B cell (primary cell): ENCODE data around the gene KLHL3.

Experiments used
- EZH2 ChIP-seq: IDR thresholded peaks from 2 replicates; pipeline ENCODE4 v1.6.1; 2012; ENCODE audit warnings: borderline replicate concordance, low read depth, mild to moderate bottlenecking, moderate library complexity, low read length; ENCODE audit not compliant: insufficient read depth, poor library complexity, severe bottlenecking
- TF ChIP-seq, protein P1 (sequence below): fragments of 200-600 bp; IDR thresholded peaks from one replicate; pipeline ENCODE4 v1.8.0; 2022; ENCODE audit warnings: antibody characterized with exemption, mild to moderate bottlenecking

GRCh38 chr5:137758715-137759306 is 22.9 kb upstream of the KLHL3 start:
- TF ChIP-seq, protein P1, sequence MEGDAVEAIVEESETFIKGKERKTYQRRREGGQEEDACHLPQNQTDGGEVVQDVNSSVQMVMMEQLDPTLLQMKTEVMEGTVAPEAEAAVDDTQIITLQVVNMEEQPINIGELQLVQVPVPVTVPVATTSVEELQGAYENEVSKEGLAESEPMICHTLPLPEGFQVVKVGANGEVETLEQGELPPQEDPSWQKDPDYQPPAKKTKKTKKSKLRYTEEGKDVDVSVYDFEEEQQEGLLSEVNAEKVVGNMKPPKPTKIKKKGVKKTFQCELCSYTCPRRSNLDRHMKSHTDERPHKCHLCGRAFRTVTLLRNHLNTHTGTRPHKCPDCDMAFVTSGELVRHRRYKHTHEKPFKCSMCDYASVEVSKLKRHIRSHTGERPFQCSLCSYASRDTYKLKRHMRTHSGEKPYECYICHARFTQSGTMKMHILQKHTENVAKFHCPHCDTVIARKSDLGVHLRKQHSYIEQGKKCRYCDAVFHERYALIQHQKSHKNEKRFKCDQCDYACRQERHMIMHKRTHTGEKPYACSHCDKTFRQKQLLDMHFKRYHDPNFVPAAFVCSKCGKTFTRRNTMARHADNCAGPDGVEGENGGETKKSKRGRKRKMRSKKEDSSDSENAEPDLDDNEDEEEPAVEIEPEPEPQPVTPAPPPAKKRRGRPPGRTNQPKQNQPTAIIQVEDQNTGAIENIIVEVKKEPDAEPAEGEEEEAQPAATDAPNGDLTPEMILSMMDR, result no peak
- TF ChIP-seq EZH2, result no peak
